Esophagus squamous epithelium (tissue), 4 donors: ENCODE measurements around the gene EAF1.
A peak's percentile ranks its signal among the peaks of the same experiment; 100 is the strongest.

Experiments used
- POLR2A ChIP-seq, 4 donors: fragments of 450-650 bp; IDR thresholded peaks; one replicate each; pipeline ENCODE4 v1.6.1; 2017; ENCODE audit warnings: antibody characterized with exemption in 4 of 4, mild to moderate bottlenecking in 4 of 4, moderate library complexity in 3 of 4
- TF ChIP-seq, protein P1 (sequence below), 6 experiments: fragments of 450-650 bp in 4 of 6; fragments of 200-600 bp in 2 of 6; sonication (generic) in 2 of 6; IDR thresholded peaks; one replicate each; pipeline ENCODE4 v1.5.1; 2016 to 2019; ENCODE audit warnings: antibody characterized with exemption in 6 of 6, mild to moderate bottlenecking in 4 of 6, moderate library complexity in 4 of 6

DNA sequence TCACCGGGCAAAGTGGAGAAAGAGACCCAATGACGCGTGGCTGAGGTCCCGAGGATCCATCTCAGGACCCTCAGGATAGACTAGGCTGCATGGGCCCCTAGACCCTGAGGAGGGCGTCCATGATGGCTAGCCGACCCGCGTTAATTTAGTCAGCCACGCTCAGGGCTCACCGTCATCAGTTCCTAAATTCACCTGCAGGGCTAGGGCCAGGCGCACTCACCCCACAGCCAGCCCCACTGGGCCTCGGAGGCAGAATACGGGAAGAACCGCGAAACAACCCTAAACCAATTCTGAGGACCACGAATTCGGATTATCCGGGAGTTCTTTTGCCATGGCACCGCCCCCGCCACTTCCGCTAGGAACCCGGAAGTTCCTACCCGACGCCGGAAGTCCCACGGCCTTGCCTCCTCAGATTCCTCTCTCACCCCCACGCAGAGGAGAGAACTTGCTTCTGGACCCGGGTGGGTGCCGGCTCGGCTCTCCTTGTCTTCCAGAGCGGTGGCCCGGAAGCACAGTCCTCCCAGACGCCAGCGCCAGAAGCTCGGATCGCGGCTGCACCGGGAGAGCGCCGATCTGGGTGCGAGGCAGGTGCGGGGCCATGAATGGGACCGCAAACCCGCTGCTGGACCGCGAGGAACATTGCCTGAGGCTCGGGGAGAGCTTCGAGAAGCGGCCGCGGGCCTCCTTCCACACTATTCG is at the start of gene EAF1, which contains the start of gene METTL6:
- peak in 1 of 4 donors; percentile 29 for TF ChIP-seq POLR2A (IDR thresholded peaks at IDR 0.05)
- TF ChIP-seq, protein P1, sequence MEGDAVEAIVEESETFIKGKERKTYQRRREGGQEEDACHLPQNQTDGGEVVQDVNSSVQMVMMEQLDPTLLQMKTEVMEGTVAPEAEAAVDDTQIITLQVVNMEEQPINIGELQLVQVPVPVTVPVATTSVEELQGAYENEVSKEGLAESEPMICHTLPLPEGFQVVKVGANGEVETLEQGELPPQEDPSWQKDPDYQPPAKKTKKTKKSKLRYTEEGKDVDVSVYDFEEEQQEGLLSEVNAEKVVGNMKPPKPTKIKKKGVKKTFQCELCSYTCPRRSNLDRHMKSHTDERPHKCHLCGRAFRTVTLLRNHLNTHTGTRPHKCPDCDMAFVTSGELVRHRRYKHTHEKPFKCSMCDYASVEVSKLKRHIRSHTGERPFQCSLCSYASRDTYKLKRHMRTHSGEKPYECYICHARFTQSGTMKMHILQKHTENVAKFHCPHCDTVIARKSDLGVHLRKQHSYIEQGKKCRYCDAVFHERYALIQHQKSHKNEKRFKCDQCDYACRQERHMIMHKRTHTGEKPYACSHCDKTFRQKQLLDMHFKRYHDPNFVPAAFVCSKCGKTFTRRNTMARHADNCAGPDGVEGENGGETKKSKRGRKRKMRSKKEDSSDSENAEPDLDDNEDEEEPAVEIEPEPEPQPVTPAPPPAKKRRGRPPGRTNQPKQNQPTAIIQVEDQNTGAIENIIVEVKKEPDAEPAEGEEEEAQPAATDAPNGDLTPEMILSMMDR (IDR thresholded peaks at IDR 0.05): peak in 4 of 6 experiments; percentile 14 to 45 (median 25)
